Activated CD8-positive, alpha-beta T cell treated with anti-CD3 and anti-CD28 coated beads for 36 hours (primary cell): ENCODE results near the gene NME7. TPM values are rescaled to one million over a fixed set of nuclear protein-coding genes. Genes with fewer than 3 reads are reported as not detected.

Experiments
- ATAC-seq: fragments of 200-7000 bp; cut with Tn5 transposase; one replicate; pipeline ENCODE4 v1.10.0; 2021; ENCODE audit warnings: mild to moderate bottlenecking, moderate library complexity
- CTCF ChIA-PET: fragments of 350-600 bp; sonication (Branson Sonifier 250); formaldehyde crosslinking; loops from one replicate; lab custom pipeline; 2021; ENCODE audit warnings: antibody characterized with exemption; lab: Charles Lee
- POLR2A ChIA-PET: fragments of 350-600 bp; sonication (Branson Sonifier 250); formaldehyde crosslinking; loops from one replicate; lab custom pipeline; 2021; ENCODE audit warnings: antibody characterized with exemption; lab: Charles Lee
- DNase-seq: peaks from one replicate; pipeline ENCODE4 v3.0.0-alpha.2; 2020
- H3K27ac Mint-ChIP-seq: one replicate; pipeline ENCODE4 v1.8.0; 2021; ENCODE audit warnings: mild to moderate bottlenecking, mixed read lengths
- H3K27me3 Mint-ChIP-seq: one replicate; pipeline ENCODE4 v1.8.0; 2021; ENCODE audit warnings: mixed read lengths
- H3K36me3 Mint-ChIP-seq: one replicate; pipeline ENCODE4 v1.8.0; 2021; ENCODE audit warnings: low read depth, mixed read lengths
- H3K4me1 Mint-ChIP-seq: one replicate; pipeline ENCODE4 v1.8.0; 2021; ENCODE audit warnings: low read depth, mixed read lengths
- H3K4me3 Mint-ChIP-seq: one replicate; pipeline ENCODE4 v1.8.0; 2021; ENCODE audit warnings: mild to moderate bottlenecking, moderate library complexity, mixed read lengths
- H3K9me3 Mint-ChIP-seq: one replicate; pipeline ENCODE4 v1.8.0; 2021; ENCODE audit warnings: mixed read lengths
- CTCF ChIP-seq: fragments of 200-600 bp; IDR thresholded peaks from one replicate; pipeline ENCODE4 v1.8.0; 2022; ENCODE audit warnings: antibody characterized with exemption, mild to moderate bottlenecking
- intact Hi-C: fragments of 100-400 bp; cut with micrococcal nuclease; formaldehyde crosslinking; loops from one replicate; pipeline ENCODE4 v1.10.0; 2022
- total RNA-seq, 2 experiments: library from RNA; stranded (reverse); gene quantifications; one replicate each; pipeline ENCODE4 v1.2.3, GENCODE V29; 2021

NME7 gene
- total RNA-seq, 2 experiments from 2014 or later, result 15.3 to 17.4 TPM

GRCh38 chr1:169138866-169139670 lies 228.5 kb downstream of the NME7 start:
- ChIA-PET CTCF (interaction anchor here (0.9 to 1.4 kb wide), 2 partner anchors 536 to 796 kb away, joined by 3 to 4 read pairs; no protein-coding TSS in a partner anchor), POLR2A (interaction anchor here (0.6 kb wide), 1 partner anchor 9 kb away, joined by 3 read pairs; no protein-coding TSS in a partner anchor)
- TF ChIP-seq CTCF, result no peak
- Mint-ChIP-seq H3K36me3 (peaks cover 1% of the 10 kb centered on the region), H3K27me3 (no peaks in the 10 kb centered on the region), H3K4me1 (peaks cover 18% of the 10 kb centered on the region), H3K27ac (peak overlapping the region; percentile 22), H3K9me3 (no peaks in the 10 kb centered on the region), H3K4me3 (no peak overlapping the region)
- DNase-seq (no peak), ATAC-seq (peak; percentile 95)
- intact Hi-C loops, result no loop called here

- no peak overlapping the region for H3K27ac Mint-ChIP-seq
- H3K4me3 Mint-ChIP-seq, result no peak overlapping the region
- ChIA-PET CTCF (no interaction called here), POLR2A (no interaction called here)
- no peak for TF ChIP-seq CTCF
- no peaks in the 10 kb centered on the region for H3K9me3 Mint-ChIP-seq
- DNase-seq (no peak), ATAC-seq (no peak)
- no peaks in the 10 kb centered on the region for H3K36me3 Mint-ChIP-seq
- peaks cover 22% of the 10 kb centered on the region for H3K4me1 Mint-ChIP-seq
- H3K27me3 Mint-ChIP-seq, result no peaks in the 10 kb centered on the region
- intact Hi-C loops, result no loop called here
Observed at GRCh38 chr1:169137357-169137756, 230.2 kb downstream of the NME7 start.

- peak; percentile 29 for TF ChIP-seq CTCF
- ChIA-PET CTCF (interaction anchor here (0.6 to 1.1 kb wide), 2 partner anchors 12 to 497 kb away, joined by 3 read pairs; no protein-coding TSS in a partner anchor), POLR2A (no interaction called here)
- Mint-ChIP-seq H3K36me3 (no peaks in the 10 kb centered on the region), H3K9me3 (no peaks in the 10 kb centered on the region), H3K27ac (no peak overlapping the region), H3K4me3 (no peak overlapping the region), H3K4me1 (peaks cover 14% of the 10 kb centered on the region), H3K27me3 (no peaks in the 10 kb centered on the region)
- ATAC-seq (no peak), DNase-seq (no peak)
- intact Hi-C loops, result no loop called here
Observed at GRCh38 chr1:169133801-169134502, 233.6 kb downstream of the NME7 start.

- ChIA-PET CTCF (interaction anchor here (1.1 kb wide), 1 partner anchor 13 kb away, joined by 3 read pairs; no protein-coding TSS in a partner anchor), POLR2A (no interaction called here)
- TF ChIP-seq CTCF, result no peak
- intact Hi-C loops, result no loop called here
- no peak overlapping the region for H3K4me3 Mint-ChIP-seq
- no peak overlapping the region for H3K27ac Mint-ChIP-seq
- no peaks in the 10 kb centered on the region for H3K36me3 Mint-ChIP-seq
- no peaks in the 10 kb centered on the region for H3K27me3 Mint-ChIP-seq
- H3K4me1 Mint-ChIP-seq, result peaks cover 13% of the 10 kb centered on the region
- H3K9me3 Mint-ChIP-seq, result no peaks in the 10 kb centered on the region
- no peak for DNase-seq
- no peak for ATAC-seq
Observed at GRCh38 chr1:169133228-169133576, 234.4 kb downstream of the NME7 start.
